GM11168 (cell line): Measurements from ENCODE around the gene SRSF1.
"Not testable (repeated sequence)": the region's sequence is repeated elsewhere in the genome, so short reads cannot be mapped to it uniquely, and the experiment has no call there.

Experiments used
- in situ Hi-C: fragments of 300-500 bp; cut with MboI; formaldehyde crosslinking; loops from one replicate; pipeline ENCODE4 v1.12.0; 2022; ENCODE audit warnings: low sequenced_read_pairs; ENCODE audit not compliant: unreplicated experiment

The SRSF1 gene

DNA sequence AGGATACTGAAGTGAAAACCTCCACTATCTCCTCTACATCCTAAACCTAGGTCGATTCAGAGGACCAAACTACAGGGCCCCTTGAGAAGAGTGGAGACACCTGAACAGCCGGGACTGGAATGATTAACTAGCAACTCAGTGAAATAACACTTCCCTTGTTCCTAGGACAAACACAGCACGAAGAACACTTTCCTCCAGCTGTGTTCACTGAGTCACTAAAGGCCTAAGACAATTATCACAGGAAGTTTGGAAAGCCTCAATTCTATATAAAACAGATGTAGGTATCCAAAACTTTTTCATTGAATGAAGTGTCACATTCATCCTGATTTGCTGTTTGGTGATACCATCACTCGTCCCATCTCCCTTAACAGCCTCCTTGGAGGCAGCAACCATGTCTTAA lies 36.3 kb downstream of the SRSF1 start:
- in situ Hi-C loops, result no loop called here

- in situ Hi-C loops, result no loop called here
Measured at GRCh38 chr17:57968456-57968855, 38.6 kb downstream of the SRSF1 start.

DNA sequence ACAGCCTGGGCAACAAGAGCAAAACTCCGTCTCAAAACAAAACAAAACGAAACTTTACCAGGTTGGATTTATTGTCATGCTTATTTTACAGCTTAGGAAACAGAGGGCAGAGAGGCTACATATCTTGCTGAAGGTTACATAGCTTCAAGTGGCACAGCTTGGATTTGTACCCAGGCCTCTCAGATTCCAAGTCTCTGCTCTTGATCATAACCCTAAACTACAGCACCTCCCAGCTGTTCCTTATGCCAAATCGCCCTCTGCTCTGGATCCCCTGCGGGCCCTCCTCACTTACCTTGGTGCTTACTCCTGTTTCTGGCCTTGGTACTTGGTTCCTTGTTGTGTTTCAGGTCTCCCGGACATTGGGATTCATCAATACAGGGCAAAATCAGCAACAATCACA lies 40.2 kb downstream of the SRSF1 start:
- in situ Hi-C loops, result no loop called here

DNA sequence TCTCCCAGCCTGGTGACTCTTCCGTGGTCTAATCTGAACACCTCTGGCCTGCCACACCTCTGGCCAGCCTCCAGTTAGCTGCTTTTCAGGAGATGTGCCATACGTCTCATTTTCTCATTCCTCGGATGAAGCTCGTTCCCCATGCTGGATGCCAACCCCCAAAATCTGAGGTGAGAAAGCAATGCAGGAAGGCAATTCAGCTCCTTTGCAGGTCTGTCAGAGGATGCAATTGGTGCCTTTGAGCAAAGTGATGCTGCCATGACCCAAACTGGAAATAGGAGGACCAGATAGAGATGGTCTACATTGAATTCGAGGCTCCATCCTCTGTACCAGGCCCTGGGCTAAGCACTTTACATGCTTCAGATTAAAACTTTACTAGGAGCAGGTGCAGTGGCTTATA lies 40.8 kb downstream of the SRSF1 start:
- in situ Hi-C loops, result no loop called here

DNA sequence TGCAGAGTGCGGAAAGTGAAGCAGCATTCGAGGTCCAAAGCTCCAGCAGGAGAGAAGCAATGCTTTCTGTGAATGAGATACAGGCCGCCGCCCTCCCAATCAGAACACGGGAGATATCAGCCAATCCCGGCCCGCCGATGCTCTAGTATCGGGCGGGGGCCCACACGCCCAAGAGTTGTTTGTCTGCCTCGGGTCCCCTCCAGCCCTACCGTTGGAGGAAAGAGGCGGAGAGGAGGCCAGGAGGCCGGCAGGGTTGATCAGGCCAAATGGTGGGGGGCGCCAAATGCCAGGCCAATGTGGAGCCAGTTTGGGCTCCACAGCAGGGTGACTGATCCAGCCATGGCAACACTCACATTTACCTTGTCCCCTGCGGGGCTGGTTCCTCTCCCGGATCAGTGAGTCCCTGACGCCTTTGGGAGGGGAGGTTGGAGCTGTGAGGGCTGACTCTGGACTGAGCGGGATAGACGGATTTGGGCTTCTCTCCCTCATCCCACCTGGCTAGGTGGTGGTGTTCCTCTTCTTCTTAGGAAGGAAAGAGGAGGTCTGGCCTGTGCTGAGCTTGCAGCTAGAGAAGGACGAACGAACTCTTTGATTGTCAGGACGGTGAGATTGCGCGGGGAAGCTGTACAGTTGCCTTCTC lies 41.4 kb downstream of the SRSF1 start:
- in situ Hi-C loops, result no loop called here

DNA sequence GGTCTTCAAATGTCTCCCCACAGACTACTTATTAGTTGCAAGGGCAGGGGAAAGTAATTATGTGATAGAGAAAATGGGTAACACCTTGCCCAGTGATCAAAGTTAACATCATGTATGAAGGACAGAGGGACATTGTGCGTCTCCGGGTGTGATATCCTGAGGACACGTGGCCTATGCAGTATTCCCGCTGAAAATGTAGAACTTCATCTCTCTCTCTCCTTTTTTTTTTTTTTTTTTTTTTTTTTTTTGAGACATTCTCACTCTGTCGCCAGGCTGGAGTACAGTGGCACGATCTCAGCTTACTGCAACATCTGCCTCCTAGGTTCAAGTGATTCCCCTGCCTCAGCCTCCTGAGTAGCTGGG lies 43.9 kb downstream of the SRSF1 start:
- in situ Hi-C loops, result no loop called here

DNA sequence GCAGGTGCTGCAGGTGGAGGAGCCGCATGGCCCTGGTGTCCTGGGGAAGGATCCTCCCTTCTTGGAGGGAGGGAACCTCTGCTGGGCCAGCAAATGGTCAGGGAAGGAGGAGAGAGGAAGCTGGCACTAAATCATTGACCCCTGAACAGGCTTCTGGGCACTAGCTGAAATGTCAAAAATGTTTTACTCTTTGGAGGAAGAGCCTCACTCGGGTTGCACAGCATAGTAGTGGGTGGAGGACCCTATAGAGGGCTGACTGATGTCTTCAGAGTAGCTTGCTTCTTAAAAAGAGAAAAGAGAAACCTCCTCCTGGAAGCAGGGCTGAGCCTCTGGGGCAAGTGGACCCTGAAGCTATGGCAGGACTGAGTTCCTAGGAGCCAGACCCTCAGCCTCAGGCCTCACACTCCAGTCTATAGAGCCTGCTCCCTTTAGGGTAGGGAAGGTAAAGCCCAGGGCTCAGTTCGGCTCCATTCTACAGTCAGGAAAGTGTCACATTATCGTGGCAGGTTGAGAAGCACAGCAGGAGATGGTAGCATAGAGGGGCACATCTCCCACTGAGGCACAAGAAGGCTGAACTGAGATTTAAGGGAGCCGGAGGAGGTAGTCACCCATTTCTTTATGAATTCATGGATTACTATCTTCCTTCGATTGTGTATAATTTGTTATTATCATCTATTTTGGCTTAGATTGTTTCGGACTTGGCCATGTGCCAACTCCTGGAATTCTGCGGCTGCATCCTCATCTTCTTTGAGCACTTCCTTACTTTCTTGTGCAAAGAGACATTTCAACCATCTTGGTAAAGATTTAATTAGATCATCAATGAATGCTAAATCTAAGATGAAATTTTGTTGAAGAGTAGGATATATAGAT lies 44.5 kb downstream of the SRSF1 start:
- in situ Hi-C loops, result no loop called here

DNA sequence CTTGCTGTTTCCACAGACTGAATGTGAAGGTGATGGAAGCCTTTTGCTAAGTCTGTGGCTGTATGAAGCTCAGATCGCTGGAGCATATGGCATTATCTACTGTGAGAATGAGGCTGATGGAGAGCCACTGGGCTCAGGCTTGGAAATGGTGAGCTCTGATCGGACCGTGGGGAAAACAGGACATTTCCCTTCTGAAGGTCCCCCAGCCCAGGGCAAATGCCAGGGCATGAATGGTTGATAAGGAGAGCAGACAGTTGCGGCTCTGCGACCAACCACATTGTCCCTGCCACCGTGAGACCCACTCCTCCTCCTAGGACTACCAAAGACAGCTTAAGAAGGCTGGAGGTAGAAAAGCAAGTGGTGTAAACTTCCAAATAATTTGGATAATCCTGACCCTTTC lies 47.1 kb downstream of the SRSF1 start:
- in situ Hi-C loops, result no loop called here

DNA sequence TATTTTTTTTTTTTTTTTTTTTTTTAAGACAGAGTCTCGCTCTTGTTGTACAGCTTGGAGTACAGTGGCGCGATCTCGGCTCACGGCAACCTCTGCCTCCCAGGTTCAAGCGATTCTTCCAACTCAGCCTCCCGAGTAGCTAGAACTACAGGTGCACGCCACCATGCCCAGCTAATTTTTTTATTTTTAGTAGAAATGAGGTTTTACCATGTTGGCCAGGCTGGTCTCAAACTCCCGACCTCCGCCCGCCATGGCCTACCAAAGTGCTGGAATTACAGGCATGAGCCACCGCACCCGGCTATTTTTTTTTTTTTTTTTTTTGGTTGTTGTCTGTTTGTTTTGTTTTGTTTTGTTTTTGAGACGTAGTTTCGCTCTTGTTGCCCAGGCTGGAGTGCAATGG lies 48.7 kb downstream of the SRSF1 start:
- in situ Hi-C loops, result not testable (repeated sequence)

DNA sequence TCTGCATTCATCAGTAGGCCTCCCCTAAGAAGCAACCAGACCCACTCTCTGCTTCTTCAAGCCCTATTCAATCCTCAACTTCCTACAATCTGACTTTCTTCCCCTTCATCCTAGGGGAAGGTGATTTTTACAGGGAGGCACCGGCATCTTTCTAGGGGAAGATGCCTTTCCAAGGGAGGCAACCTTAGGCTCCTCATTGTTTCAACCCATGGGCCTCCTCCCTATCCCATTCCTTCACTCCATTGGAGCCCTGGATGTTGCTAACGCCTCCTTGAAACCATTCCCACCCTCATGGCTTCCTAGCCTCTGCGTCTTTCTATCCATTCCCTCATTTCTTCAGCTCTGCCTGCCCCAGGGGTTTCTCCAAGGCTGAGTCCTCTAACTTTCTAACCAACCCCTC lies 49.2 kb downstream of the SRSF1 start:
- in situ Hi-C loops, result no loop called here

DNA sequence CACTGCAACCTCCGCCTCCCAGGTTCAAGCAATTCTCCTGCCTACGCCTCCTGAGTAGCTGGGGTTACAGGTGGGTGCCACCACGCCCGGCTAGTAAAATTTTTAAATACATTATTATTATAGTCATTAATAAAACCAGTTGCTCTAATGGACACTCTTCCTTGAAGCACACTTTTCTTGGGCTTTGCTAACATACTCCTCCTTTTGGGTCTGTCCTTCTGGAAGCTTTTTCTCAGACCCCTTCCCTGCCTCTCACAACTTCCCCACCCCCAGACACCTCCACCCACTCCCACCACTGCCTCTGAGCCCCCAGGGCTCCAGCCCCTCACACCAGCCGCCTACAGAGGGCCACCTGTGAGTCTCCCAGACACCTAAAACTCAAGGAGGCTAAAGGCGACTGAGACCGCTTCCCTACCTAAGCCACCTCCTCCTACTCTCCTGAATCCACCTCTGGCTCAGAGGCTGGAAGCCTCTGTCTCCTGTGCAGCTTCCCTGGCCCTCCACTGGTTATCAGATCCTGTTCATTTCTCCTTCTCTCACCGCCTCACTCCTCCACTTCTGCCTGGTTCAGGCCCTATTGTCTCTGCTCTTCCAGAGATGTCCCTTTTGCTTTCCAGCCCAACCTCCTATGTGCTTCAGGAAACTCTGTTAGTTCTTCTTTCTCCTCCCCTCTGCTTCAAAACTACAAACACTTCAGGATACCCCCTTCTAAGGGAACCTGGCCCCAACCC lies 49.8 kb downstream of the SRSF1 start:
- in situ Hi-C loops, result no loop called here

- in situ Hi-C loops, result no loop called here
Measured at GRCh38 chr17:57956291-57957119, 50.5 kb downstream of the SRSF1 start.

DNA sequence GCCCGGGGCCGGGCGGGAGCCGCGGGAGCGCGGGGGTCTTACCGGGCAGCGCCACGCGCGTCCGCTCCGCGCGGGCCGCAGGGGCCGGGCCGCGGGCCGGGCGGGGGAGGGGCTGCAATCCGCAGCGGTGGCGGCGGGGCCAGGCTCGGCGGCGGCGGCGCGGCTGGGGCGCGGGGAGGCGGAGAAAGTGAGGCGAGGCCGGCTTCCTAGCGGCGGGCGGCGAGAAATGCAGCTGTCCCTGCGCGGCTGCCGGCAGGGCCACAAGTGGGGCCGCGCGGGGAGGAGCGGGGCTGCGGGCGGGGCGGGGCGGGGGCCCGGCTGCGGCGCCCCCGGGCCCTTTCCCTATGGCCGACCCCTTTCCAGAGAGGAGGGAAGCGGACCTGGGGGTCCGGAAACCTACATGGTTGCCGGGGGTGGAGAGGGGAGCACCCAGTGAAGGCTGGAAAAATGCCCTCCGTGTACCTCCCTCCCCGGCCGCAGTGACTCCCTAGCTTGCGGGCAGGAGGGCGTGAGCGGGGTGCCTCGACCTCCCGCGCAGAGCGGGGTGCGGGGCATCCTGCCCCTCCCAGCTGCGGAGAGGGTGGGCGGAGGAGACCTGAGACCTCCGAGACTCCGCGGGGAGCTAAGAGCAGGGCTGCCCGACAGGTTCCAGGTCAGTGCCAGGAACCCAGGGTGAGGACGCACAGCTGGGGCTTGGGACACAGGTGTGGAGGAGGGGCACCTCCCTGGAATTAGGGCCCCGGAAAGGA lies 51.7 kb downstream of the SRSF1 start, which contains the start of gene CUEDC1:
Gene CUEDC1 (minus strand): TSS at position 230 of the 749 bp plus-strand sequence. CDS start 69,848 bp downstream, outside the sequence.
- in situ Hi-C loops, result no loop called here

DNA sequence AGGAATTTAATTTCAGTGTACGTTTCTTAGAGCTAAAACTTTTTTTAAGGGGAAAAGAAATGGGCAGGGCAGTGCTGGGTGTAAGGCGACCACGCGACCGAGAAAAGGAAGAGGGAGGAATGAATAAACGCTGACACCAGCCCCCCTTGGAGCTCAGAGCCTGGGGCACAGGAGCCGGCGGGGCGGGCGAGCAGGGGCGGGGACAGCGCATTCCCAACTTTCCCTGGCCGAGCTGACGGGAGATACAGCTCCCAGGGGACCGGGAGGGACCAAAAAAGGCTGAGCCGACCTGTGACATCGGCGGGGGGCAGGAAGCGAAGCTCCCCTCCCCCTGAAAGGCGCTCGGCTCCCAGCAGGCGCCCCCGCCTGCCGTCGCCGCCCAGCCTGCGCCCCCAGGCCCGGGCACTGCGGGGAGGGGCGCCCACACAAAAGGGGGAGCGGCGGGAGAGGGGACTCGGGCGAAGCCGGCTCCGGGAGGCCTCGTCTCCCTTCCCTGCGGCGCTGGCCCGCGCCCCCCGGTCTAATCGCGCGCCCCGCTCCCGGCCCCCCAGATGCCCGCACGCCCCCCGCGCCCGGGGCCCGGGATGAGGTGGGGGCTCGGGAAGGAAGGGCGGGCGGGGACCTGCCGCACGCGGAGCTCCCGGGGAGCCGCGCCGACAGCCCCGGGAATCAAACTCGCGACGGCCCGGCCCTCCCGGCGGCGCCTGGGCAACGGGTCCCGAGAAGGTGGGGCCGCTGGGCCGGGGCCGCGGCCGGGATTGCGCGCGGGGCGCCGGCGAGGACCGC lies 52.5 kb downstream of the SRSF1 start:
- in situ Hi-C loops, result no loop called here

DNA sequence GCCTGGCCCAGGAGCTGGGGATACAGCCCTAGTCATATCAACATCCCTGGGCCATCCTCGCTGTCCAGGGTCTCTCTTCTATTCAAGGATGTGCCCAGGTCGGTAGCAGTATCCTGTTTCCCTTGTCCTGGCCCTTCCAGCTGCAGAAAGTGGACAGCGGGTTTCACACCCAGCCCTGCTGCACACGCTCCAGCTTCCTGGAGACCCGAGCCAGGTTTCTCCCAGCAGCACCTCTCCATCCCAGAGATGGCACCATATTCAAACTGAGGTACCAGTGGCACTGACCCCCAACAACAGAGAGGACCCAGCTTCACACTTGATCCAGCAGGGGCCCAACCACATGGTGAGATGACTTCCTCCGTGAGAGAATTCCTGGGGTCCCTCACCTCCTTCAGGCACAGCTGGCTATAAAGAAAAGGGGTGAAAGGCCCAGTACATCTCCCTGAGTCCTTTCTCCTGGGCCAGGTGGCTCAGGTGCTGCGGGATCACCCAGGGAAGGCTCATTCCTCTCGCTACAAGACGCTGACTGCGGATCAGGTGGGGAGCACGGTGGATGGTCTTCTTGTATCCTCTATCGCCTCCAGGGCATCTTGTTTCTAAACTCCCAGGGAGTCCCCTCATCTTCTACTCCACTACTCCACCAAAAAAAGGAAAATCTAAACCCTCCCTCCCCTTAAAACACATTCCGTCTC lies 53.2 kb downstream of the SRSF1 start:
- in situ Hi-C loops, result no loop called here
